ENCODE results near the gene RIMBP2.

GRCh38 chr12:130611026-130611905 lies 104.8 kb downstream of the RIMBP2 start:
- TF ChIP-seq ZNF354C (tag by site-specific recombination; IDR thresholded peaks at IDR 0.05; ENCODE audit: borderline replicate concordance, low read depth), result no peak
- TF ChIP-seq AEBP2 (tag by site-specific recombination; IDR thresholded peaks at IDR 0.05; ENCODE audit: borderline replicate concordance), result no peak
- no peak for TF ChIP-seq CTCF (tag by site-specific recombination; IDR thresholded peaks at IDR 0.05)
- no peak for TF ChIP-seq ZNF24 (tag by site-specific recombination; IDR thresholded peaks at IDR 0.05)
- TF ChIP-seq ZBTB7A (tag by site-specific recombination; IDR thresholded peaks at IDR 0.05; ENCODE audit: low read depth), result no peak
- no peak for TF ChIP-seq ZNF792 (tag by site-specific recombination; IDR thresholded peaks at IDR 0.05)
- no peak for TF ChIP-seq ZEB2 (tag by site-specific recombination; IDR thresholded peaks at IDR 0.05)
- TF ChIP-seq INSM2 (tag by site-specific recombination; IDR thresholded peaks at IDR 0.05), result no peak
- TF ChIP-seq ZNF626 (tag by site-specific recombination; IDR thresholded peaks at IDR 0.05), result no peak
- no peak for TF ChIP-seq ZNF510 (tag by site-specific recombination; IDR thresholded peaks at IDR 0.05; ENCODE audit: insufficient replicate concordance)
- no peak for TF ChIP-seq OVOL3 (tag by site-specific recombination; IDR thresholded peaks at IDR 0.05)
- TF ChIP-seq YY1 (tag by site-specific recombination; IDR thresholded peaks at IDR 0.05), result no peak

Data from HEK293 (cell line).